PC-3 (cell line): ENCODE measurements around the gene WEE1. TPM values are rescaled to one million over a fixed set of nuclear protein-coding genes. Genes with fewer than 3 reads are reported as not detected.

Source experiments
- ATAC-seq: fragments of 200-7000 bp; cut with Tn5 transposase; 2 replicates; pipeline ENCODE4 v1.9.1; 2020; ENCODE audit warnings: mild to moderate bottlenecking, moderate library complexity
- BruUV-seq: library from RNA; stranded (reverse); fragments of 400-500 nt; replicated peaks from 2 replicates; lab custom pipeline; 2021; lab: Mats Ljungman, UMichigan
- CTCF ChIA-PET: fragments of 300-600 bp; sonication (Branson Sonifier 250); formaldehyde crosslinking; loops from one replicate; lab custom pipeline; 2022; ENCODE audit warnings: antibody characterized with exemption; lab: Charles Lee
- POLR2A ChIA-PET: fragments of 300-600 bp; sonication (Branson Sonifier 250); formaldehyde crosslinking; loops from one replicate; lab custom pipeline; 2022; ENCODE audit warnings: antibody characterized with exemption; ENCODE audit not compliant: unreplicated experiment; lab: Charles Lee
- DNase-seq: peaks from one replicate; pipeline ENCODE4 v3.0.0-alpha.2; 2015
- H2AFZ ChIP-seq: fragments of 300-600 bp; sonication (generic); 2 replicates; pipeline ENCODE4 v1.6.0; 2016; ENCODE audit warnings: antibody characterized with exemption, low read length
- H3F3A ChIP-seq: fragments of 300-600 bp; sonication (generic); one replicate; pipeline ENCODE4 v1.6.0; 2017; ENCODE audit warnings: antibody characterized with exemption, low read length, control low read depth, mild to moderate bottlenecking; ENCODE audit not compliant: unreplicated experiment
- H3K27ac ChIP-seq: fragments of 300-600 bp; sonication (generic); 2 replicates; pipeline ENCODE4 v1.5.1; 2016; ENCODE audit warnings: mild to moderate bottlenecking, low read length
- H3K27me3 ChIP-seq: fragments of 300-600 bp; sonication (generic); 2 replicates; pipeline ENCODE4 v1.6.1; 2016; ENCODE audit warnings: low read length, mixed read lengths
- H3K36me3 ChIP-seq: fragments of 300-600 bp; sonication (generic); 2 replicates; pipeline ENCODE4 v1.6.1; 2016; ENCODE audit warnings: low read depth, mixed run types, low read length, mixed read lengths
- H3K4me1 ChIP-seq: fragments of 300-600 bp; sonication (generic); 2 replicates; pipeline ENCODE4 v1.5.1; 2016; ENCODE audit warnings: low read length; ENCODE audit not compliant: insufficient read depth
- H3K4me2 ChIP-seq: fragments of 300-600 bp; sonication (generic); 2 replicates; pipeline ENCODE4 v1.6.0; 2016; ENCODE audit warnings: low read length
- H3K4me3 ChIP-seq: fragments of 300-600 bp; sonication (generic); 2 replicates; pipeline ENCODE4 v1.5.1; 2016; ENCODE audit warnings: mild to moderate bottlenecking, low read length, mixed read lengths
- H3K79me2 ChIP-seq: fragments of 300-600 bp; sonication (generic); 2 replicates; pipeline ENCODE4 v1.6.1; 2017; ENCODE audit warnings: low read length, mixed read lengths
- H3K9ac ChIP-seq: fragments of 300-600 bp; sonication (generic); 2 replicates; pipeline ENCODE4 v1.6.0; 2016; ENCODE audit warnings: mild to moderate bottlenecking, low read length
- H3K9me2 ChIP-seq: fragments of 300-600 bp; sonication (generic); replicated peaks from 2 replicates; pipeline ENCODE4 v1.6.1; 2016; ENCODE audit warnings: mixed run types, low read length, mixed read lengths
- H3K9me3 ChIP-seq: fragments of 300-600 bp; sonication (generic); 2 replicates; pipeline ENCODE4 v1.6.1; 2016; ENCODE audit warnings: low read length, mixed read lengths
- H4K20me1 ChIP-seq: fragments of 300-600 bp; sonication (generic); 2 replicates; pipeline ENCODE4 v1.6.1; 2016; ENCODE audit warnings: low read length, mixed read lengths
- CTCF ChIP-seq: fragments of 300-600 bp; sonication (generic); conservative IDR thresholded peaks from 2 replicates; pipeline ENCODE4 v1.5.1; 2017; ENCODE audit warnings: antibody characterized with exemption, low read depth, mild to moderate bottlenecking, low read length
- EZH2 ChIP-seq: fragments of 300-600 bp; sonication (generic); IDR thresholded peaks from one replicate; pipeline ENCODE4 v1.6.1; 2017; ENCODE audit warnings: antibody characterized with exemption, mild to moderate bottlenecking, low read length; ENCODE audit not compliant: unreplicated experiment
- EZH2phosphoT487 ChIP-seq: fragments of 300-600 bp; sonication (generic); IDR thresholded peaks from 2 replicates; pipeline ENCODE4 v1.6.1; 2018; ENCODE audit warnings: mild to moderate bottlenecking, antibody characterized with exemption, low read length, borderline replicate concordance
- intact Hi-C: fragments of 100-400 bp; cut with micrococcal nuclease; formaldehyde crosslinking; loops from 2 replicates; pipeline ENCODE4 v1.9.0; 2023
- total RNA-seq: library from RNA; depleted of rRNA; stranded (reverse); fragments of >200 nt; gene quantifications from 2 replicates; pipeline ENCODE4 v1.2.3, GENCODE V29; 2014

The WEE1 gene
- total RNA-seq, 1 experiment from 2014 or later: 46.9 TPM

DNA sequence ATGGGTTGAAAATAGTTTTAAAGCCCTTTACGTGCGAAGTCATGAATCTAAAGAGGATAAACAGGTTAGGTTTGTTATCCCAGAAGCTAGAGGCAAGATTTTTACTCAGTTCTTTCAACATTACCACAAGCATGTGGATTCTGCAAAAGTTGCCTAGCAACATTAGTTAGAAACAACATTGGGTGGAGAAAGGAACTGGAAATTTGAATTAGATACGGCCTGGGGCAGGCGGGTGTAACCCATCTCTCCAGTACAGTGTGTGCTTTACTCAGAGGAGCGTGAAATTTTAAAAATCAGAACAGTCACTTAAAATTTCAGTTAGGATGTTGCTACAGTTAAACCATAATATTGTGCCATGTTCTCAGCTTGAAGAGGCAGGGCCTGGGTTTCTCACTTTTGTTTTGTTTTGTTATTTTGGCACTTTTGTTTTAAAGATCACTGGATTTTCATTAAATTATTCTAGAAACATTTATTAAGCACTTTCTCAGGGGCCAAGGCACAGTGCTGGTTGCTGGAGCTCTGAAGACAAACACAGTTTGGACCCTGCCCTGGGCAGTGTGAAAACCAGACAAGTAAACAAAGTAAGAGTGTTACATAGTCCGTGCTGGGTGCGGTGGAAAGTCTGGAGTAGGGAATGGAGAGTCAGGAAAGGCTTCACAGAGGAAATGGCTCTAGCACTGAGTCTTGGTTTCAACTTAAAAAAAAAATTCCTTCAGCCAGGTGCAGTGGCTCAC is 4.4 kb upstream of the WEE1 start:
- no peak for TF ChIP-seq CTCF
- TF ChIP-seq EZH2: no peak
- no peak for TF ChIP-seq EZH2phosphoT487
- Histone ChIP-seq H3K4me1 (peaks cover 65% of the 10 kb centered on the region), H3K27me3 (no peaks in the 10 kb centered on the region), H3K9me2 (no peaks in the 10 kb centered on the region), H3K9me3 (no peaks in the 10 kb centered on the region), H3K9ac (peak overlapping the region; percentile 88), H4K20me1 (no peaks in the 10 kb centered on the region), H3K79me2 (peaks cover 4% of the 10 kb centered on the region), H3K4me2 (peak overlapping the region; percentile 75), H3F3A (no peaks in the 10 kb centered on the region), H3K4me3 (peak overlapping the region; percentile 47), H2AFZ (no peak overlapping the region), H3K27ac (peak overlapping the region; percentile 98), H3K36me3 (no peaks in the 10 kb centered on the region)
- intact Hi-C loops: no loop called here
- ATAC-seq: peak; percentile 18
- ChIA-PET POLR2A (interaction anchor here (0.6 to 0.7 kb wide), 2 partner anchors 21 to 1240 kb away, joined by 3 to 4 read pairs; no protein-coding TSS in a partner anchor), CTCF (no interaction called here)
- peak; percentile 97 for DNase-seq
- BruUV-seq: TSS peak; percentile 76

GRCh38 chr11:9569588-9570164 is 3.8 kb upstream of the WEE1 start:
- peak overlapping the region; percentile 98 for H3K27ac ChIP-seq
- peak overlapping the region; percentile 88 for H3K9ac ChIP-seq
- no peaks in the 10 kb centered on the region for H3K36me3 ChIP-seq
- peaks cover 59% of the 10 kb centered on the region for H3K4me1 ChIP-seq
- ChIA-PET CTCF (no interaction called here), POLR2A (no interaction called here)
- no TSS peak for BruUV-seq
- peak overlapping the region; percentile 75 for H3K4me2 ChIP-seq
- intact Hi-C loops: loop anchor here (10.0 kb wide), 1 partner anchor 885 kb away; the partner anchor contains the start of genes RPL27A and TRIM66
- no peaks in the 10 kb centered on the region for H3K9me3 ChIP-seq
- H3F3A ChIP-seq: no peaks in the 10 kb centered on the region
- peaks cover 3% of the 10 kb centered on the region for H4K20me1 ChIP-seq
- peaks cover 10% of the 10 kb centered on the region for H3K79me2 ChIP-seq
- H3K4me3 ChIP-seq: peak overlapping the region; percentile 47; the same call in 1 of the 2 replicates
- DNase-seq (no peak), ATAC-seq (no peak)
- H2AFZ ChIP-seq: no peak overlapping the region
- H3K27me3 ChIP-seq: no peaks in the 10 kb centered on the region
- TF ChIP-seq EZH2 (no peak), CTCF (no peak), EZH2phosphoT487 (no peak)
- no peaks in the 10 kb centered on the region for H3K9me2 ChIP-seq
